Measurements from ENCODE around the gene GRHL1.

DNA sequence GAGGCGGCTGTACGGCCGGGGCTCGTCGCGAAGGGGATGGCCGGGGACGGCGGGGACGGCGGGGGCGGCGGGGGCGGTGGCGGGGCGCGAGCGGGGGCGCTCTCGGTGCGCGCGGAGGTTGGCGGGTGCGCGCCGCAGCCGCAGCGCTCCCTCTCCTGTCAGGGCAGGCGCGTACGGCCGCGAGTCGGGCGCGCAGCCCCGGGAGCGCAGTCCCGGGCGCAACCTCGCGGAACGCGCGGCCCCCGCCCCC, 296 bp upstream of the GRHL1 start:
- TF ChIP-seq, protein P1, sequence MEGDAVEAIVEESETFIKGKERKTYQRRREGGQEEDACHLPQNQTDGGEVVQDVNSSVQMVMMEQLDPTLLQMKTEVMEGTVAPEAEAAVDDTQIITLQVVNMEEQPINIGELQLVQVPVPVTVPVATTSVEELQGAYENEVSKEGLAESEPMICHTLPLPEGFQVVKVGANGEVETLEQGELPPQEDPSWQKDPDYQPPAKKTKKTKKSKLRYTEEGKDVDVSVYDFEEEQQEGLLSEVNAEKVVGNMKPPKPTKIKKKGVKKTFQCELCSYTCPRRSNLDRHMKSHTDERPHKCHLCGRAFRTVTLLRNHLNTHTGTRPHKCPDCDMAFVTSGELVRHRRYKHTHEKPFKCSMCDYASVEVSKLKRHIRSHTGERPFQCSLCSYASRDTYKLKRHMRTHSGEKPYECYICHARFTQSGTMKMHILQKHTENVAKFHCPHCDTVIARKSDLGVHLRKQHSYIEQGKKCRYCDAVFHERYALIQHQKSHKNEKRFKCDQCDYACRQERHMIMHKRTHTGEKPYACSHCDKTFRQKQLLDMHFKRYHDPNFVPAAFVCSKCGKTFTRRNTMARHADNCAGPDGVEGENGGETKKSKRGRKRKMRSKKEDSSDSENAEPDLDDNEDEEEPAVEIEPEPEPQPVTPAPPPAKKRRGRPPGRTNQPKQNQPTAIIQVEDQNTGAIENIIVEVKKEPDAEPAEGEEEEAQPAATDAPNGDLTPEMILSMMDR (conservative IDR thresholded peaks at IDR 0.05; ENCODE audit: low read depth, low read length), result no peak
- TF ChIP-seq POLR2A (IDR thresholded peaks at IDR 0.05; ENCODE audit: low read depth, low read length), result no peak
- TF ChIP-seq MAFK (IDR thresholded peaks at IDR 0.05; ENCODE audit: low read depth, low read length), result no peak
- TF ChIP-seq CEBPB (IDR thresholded peaks at IDR 0.05; ENCODE audit: low read depth, low read length), result no peak
- no peak for TF ChIP-seq RFX5 (IDR thresholded peaks at IDR 0.05; ENCODE audit: low read depth, low read length)
- TF ChIP-seq MXI1 (IDR thresholded peaks at IDR 0.05; ENCODE audit: borderline replicate concordance, low read depth, low read length), result no peak
- no peak for TF ChIP-seq RAD21 (IDR thresholded peaks at IDR 0.05; ENCODE audit: low read length)
- TF ChIP-seq, protein P2, sequence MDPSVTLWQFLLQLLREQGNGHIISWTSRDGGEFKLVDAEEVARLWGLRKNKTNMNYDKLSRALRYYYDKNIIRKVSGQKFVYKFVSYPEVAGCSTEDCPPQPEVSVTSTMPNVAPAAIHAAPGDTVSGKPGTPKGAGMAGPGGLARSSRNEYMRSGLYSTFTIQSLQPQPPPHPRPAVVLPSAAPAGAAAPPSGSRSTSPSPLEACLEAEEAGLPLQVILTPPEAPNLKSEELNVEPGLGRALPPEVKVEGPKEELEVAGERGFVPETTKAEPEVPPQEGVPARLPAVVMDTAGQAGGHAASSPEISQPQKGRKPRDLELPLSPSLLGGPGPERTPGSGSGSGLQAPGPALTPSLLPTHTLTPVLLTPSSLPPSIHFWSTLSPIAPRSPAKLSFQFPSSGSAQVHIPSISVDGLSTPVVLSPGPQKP (IDR thresholded peaks at IDR 0.05; ENCODE audit: borderline replicate concordance, low read depth, low read length), result no peak
- TF ChIP-seq NFE2L2 (IDR thresholded peaks at IDR 0.05; ENCODE audit: low read depth, low read length), result no peak
- no peak for TF ChIP-seq MAZ (IDR thresholded peaks at IDR 0.05; ENCODE audit: borderline replicate concordance, low read depth, low read length)
- no peak for TF ChIP-seq SMC3 (IDR thresholded peaks at IDR 0.05; ENCODE audit: low read depth, low read length)

Measured in IMR-90 (cell line).